Activated T-helper 2 cell treated with anti-CD3 and anti-CD28 coated beads, Interferon-gamma antibody, Interleukin-2, Interleukin-4, amounts not matched to agents 10 μg/mL and 5 μg/mL and 100 μg/mL, durations not matched to agents 14 hours and 24 hours and 36 hours (primary cell): ENCODE data around the gene FHOD1. TPM values are rescaled to one million over a fixed set of nuclear protein-coding genes. Genes with fewer than 3 reads are reported as not detected.

Source experiments
- DNase-seq: peaks from one replicate; pipeline ENCODE4 v3.0.0; 2021; ENCODE audit warnings: low spot score
- H3K27ac Mint-ChIP-seq: one replicate; pipeline ENCODE4 v1.8.0; 2021; ENCODE audit warnings: mixed read lengths
- H3K27me3 Mint-ChIP-seq: one replicate; pipeline ENCODE4 v1.8.0; 2021; ENCODE audit warnings: low read depth, mixed read lengths
- H3K36me3 Mint-ChIP-seq: one replicate; pipeline ENCODE4 v1.8.0; 2021; ENCODE audit warnings: low read depth, mixed read lengths
- H3K4me1 Mint-ChIP-seq: one replicate; pipeline ENCODE4 v1.8.0; 2021; ENCODE audit warnings: low read depth, mixed read lengths
- H3K4me3 Mint-ChIP-seq: one replicate; pipeline ENCODE4 v1.8.0; 2021; ENCODE audit warnings: low read depth, mild to moderate bottlenecking, moderate library complexity, mixed read lengths
- H3K9me3 Mint-ChIP-seq: one replicate; pipeline ENCODE4 v1.8.0; 2021; ENCODE audit warnings: mixed read lengths
- intact Hi-C: fragments of 100-400 bp; cut with micrococcal nuclease; formaldehyde crosslinking; loops from one replicate; pipeline ENCODE4 v1.15.1; 2023
- total RNA-seq: library from RNA; stranded (reverse); gene quantifications from 2 replicates; pipeline ENCODE4 v1.2.3, GENCODE V29; 2022

FHOD1 gene
- total RNA-seq, 1 donor from 2014 or later, result 141 TPM

DNA sequence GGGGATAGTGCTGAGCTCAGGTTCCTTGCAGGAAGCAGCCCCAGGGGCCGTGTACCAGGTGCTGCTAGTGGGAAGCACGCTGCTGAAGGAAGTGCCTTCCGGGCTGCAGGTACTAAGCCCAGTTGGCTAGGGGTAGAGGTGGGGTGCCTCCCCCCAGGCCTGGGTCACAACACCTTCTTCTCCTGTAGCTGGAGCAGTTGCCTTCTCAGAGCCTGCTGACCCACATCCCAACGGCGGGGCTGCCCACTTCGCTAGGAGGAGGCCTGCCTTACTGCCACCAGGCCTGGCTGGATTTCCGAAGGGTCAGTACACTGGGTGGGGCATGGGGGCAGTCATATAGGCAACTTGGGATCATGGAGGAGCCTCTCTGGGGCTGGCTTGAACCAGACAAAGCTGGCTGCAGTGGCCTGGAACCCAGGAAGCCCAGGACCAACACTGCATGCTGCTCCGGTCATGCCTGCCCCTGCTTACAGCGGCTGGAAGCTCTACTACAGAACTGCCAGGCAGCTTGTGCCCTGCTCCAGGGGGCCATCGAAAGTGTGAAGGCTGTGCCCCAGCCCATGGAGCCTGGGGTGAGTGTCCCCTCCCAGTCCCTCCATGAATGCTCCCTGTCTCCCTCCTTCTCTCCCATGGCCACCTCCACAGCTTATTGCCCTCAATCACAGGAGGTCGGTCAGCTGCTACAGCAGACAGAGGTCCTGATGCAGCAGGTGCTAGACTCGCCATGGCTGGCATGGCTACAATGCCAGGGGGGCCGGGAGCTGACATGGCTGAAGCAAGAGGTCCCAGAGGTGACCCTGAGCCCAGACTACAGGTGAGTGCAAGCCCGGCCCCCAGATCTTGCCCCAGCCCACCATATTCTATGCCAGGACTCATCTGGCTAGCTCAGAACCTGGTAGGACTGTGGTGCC lies 34.5 kb upstream of the FHOD1 start:
- Mint-ChIP-seq H3K4me1 (peaks cover 16% of the 10 kb centered on the region), H3K4me3 (no peak overlapping the region), H3K27me3 (no peaks in the 10 kb centered on the region), H3K27ac (no peak overlapping the region), H3K9me3 (no peaks in the 10 kb centered on the region), H3K36me3 (peaks cover 9% of the 10 kb centered on the region)
- intact Hi-C loops, result no loop called here
- DNase-seq, result no peak

DNA sequence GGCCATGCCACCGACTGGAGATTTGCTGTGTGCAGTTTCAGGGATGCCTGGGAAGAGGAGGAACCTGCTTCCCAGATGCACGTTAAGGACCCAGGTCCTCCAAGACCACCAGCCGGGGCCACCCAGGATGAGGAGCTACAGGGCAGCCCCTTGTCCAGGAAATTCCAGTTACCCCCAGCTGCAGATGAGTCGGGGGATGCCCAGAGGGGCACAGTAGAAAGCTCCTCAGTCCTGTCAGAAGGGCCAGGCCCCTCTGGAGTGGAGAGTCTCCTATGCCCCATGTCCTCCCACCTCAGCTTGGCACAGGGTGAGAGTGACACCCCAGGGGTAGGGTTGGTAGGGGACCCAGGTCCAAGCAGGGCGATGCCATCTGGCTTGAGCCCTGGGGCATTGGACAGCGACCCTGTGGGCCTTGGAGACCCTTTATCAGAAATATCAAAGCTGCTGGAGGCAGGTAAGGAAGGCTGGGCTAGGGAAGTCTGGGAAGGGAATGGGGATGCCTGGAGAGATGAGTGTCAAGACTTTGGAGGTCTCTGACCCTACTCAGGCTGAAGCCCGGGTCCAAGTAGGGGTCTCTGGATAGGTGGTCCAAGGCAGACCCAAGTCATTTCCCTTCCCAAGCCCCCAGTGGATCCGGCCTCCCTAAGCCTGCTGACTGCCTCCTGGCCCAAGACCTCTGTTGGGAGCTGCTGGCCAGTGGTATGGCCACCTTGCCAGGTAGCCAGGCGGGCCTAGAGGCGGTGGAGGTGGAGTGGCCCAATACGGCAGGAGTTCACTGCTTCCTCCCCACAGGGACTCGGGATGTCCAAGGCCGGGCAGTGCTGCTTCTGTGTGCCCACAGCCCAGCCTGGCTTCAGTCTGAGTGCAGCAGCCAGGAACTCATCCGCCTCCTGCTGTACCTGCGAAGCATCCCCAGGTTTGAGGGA lies 33.1 kb upstream of the FHOD1 start:
- intact Hi-C loops, result no loop called here
- Mint-ChIP-seq H3K36me3 (peaks cover 17% of the 10 kb centered on the region), H3K9me3 (no peaks in the 10 kb centered on the region), H3K4me3 (peak overlapping the region; percentile 63), H3K4me1 (peaks cover 22% of the 10 kb centered on the region), H3K27me3 (no peaks in the 10 kb centered on the region), H3K27ac (no peak overlapping the region)
- no peak for DNase-seq

DNA sequence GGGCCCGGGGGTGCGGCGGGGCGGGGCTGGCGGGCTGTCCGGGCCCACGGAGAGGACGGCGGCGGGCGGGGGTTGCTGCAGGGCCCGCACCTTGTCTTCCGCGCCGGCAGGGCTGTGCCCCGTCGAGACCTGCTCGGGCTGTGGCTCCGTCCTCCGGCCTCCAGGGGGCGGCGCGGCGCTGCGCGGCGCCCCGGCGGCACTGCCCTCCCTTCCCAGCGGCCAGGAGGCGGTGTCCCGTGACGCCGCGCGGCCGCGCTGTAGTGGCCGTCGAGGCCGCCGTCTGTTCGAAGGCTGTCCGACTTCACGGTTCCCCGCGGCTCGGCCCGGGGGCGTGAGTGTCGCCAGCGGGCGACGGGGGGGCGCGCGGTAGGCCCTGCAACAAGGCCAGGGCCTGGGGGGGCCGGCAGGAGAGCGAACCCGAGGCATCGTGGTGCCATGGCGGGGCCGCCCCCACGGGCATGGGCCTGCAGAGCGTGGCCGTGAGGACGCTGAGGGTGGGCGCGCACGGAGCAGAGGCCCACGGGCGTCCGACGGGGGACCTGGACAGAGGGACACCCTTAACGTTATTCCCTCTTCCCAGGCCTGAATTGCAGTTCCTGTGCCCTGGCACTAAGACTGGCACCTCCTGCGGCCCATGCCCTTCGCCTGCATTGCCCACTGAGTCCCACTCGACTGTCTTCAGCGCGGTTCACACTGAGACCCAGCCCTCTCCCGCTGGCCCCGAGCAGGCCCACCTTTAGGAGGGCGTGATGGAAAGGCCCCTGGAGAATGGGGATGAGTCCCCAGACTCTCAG lies 32.2 kb upstream of the FHOD1 start, which contains the start of gene PLEKHG4:
TSS of gene PLEKHG4 (plus strand) at position 237 of the 794 bp plus-strand sequence. CDS start at position 750, 513 bp downstream.
- peak within 1 kb of the TSS; percentile 84 for H3K4me3 Mint-ChIP-seq
- H3K27ac Mint-ChIP-seq, result peak within 1 kb of the TSS; percentile 86
- H3K36me3 Mint-ChIP-seq, result peaks cover 19% of the 10 kb centered on the region
- intact Hi-C loops, result loop anchor here (1.0 to 2.0 kb wide), 4 partner anchors 32 to 120 kb away; partner anchors contain the start of gene FHOD1
- H3K9me3 Mint-ChIP-seq, result no peaks in the 10 kb centered on the region
- H3K4me1 Mint-ChIP-seq, result peaks cover 24% of the 10 kb centered on the region
- no peaks in the 10 kb centered on the region for H3K27me3 Mint-ChIP-seq
- DNase-seq, result peak; percentile 77

DNA sequence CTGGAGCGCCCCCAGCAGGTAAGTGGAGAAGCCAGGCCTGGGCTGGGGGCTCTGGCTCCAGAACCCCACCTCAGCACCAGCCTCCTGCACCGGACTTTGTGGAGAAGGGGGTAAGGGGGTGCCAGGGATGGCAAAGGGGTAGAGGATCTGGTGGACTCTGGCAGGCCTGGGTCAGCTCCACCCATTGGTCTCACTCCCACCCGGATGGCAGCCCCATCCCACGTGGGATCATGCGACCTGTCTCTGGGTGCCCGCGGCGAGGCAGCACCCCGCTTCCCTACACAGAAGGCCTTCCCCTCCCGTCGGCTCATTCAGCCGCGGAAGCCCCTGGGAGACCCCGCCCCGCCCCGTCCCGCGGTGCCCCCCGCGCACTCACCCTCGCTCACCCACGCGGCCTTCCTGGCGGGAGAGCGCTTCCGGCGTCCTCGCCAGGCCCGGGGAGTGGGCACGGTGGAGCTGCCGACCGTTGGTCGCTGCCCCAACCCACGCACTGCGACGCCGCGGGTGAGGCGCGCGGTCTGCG lies 31.6 kb upstream of the FHOD1 start:
- peak; percentile 44 for DNase-seq
- H3K27me3 Mint-ChIP-seq, result no peaks in the 10 kb centered on the region
- peak overlapping the region; percentile 84 for H3K4me3 Mint-ChIP-seq
- H3K9me3 Mint-ChIP-seq, result no peaks in the 10 kb centered on the region
- peaks cover 19% of the 10 kb centered on the region for H3K36me3 Mint-ChIP-seq
- peaks cover 24% of the 10 kb centered on the region for H3K4me1 Mint-ChIP-seq
- intact Hi-C loops, result loop anchor here (1.0 to 2.0 kb wide), 4 partner anchors 32 to 120 kb away; partner anchors contain the start of gene FHOD1
- peak overlapping the region; percentile 86 for H3K27ac Mint-ChIP-seq

DNA sequence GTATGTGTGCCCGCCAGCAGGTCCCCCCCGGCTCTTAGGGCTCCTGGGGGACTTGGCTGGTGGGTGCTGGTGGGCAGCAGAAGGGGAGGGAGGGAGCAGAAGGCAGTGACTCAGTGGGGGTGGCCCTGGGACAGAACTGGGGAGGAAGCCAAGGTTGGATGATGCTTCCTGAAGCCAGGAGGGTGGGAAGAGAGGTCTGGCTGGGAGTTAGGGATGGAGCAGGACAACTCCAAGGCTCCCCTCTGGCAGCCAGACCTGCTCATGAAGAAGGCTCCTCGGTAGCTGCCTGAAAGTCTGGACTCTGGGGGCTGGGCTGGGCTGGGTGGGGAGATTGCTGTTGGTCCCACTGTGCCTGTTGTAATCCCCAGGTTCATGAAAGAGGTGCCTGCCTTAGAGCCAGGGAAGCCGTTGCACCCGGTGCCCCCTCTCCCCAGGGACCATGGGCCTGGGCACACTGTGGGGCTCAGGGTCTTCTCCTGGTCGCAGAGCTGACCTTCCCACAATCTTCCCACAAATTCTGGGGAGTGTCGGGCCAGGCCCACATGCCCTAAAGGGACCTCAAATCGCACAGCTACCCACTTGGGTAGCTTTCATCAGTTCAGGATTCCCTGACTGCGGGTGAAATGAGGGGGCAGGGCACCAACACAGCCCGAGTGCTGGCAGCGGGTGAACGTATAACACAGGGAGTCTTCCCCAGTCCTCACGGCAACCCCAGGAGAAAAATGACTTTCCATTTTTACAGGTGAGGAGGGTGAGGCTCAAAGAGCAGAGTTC lies 30.9 kb upstream of the FHOD1 start:
- Mint-ChIP-seq H3K27ac (peak overlapping the region; percentile 86), H3K36me3 (peaks cover 19% of the 10 kb centered on the region), H3K4me1 (peaks cover 24% of the 10 kb centered on the region), H3K9me3 (no peaks in the 10 kb centered on the region), H3K27me3 (no peaks in the 10 kb centered on the region), H3K4me3 (peak overlapping the region; percentile 84)
- intact Hi-C loops, result loop anchor here (2.0 kb wide), 2 partner anchors 31 to 61 kb away; partner anchors contain the start of gene FHOD1
- no peak for DNase-seq

DNA sequence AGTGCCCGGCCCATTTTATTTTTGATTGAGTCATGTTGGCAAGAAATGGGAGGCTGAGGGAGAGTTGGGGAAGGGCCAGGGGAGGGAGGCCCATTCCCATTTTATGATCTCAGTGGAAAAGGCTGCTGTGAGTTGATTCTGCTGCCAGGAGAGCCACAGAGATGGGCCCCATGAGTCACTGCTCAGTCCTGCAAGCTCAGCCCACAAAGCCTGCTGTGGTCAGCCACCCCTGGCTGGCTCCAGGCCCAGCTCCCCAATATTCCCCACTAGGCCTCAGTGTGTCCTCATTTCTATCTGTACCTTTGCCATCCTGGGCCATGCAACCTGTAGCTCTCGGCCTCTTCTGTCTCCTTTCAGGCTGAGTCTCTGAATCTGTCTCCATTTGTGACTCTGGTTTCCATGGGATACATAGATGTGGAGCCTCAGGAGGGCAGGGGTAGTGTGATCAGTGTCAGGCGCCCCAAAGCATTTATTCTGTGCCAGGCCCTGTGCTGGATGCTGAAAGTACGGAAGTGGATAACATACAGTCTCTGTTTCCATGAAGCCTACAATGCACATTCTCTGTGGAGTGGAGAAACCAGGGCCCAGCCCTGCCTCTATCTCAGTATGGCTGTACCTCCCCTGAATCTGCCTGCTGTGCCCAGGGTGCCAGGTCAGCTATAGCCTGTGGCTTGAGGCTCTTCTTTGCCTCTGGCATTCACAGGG lies 30.2 kb upstream of the FHOD1 start:
- H3K27me3 Mint-ChIP-seq, result no peaks in the 10 kb centered on the region
- no peaks in the 10 kb centered on the region for H3K9me3 Mint-ChIP-seq
- peak overlapping the region; percentile 84 for H3K27ac Mint-ChIP-seq
- DNase-seq, result no peak
- intact Hi-C loops, result no loop called here
- peak overlapping the region; percentile 74 for H3K4me3 Mint-ChIP-seq
- H3K36me3 Mint-ChIP-seq, result peaks cover 17% of the 10 kb centered on the region
- H3K4me1 Mint-ChIP-seq, result peaks cover 24% of the 10 kb centered on the region

DNA sequence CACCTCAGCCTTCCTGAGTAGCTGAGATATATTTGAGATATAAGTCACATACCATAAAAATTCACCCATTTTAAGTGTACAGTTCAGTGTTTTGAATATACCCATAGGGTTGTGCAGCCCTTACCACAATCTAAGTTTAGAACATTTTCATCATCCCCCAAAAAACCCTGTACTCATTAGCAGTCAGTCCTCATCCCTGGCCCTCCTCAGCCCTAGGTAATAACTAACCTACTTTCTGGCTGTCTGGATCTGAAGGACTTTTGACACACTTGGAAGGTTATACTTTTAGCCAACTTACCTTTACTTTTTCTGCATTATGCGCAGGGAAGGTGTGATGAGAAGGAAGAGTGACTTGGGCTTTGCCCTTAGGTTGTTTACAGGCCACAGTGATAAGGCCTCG lies 28.0 kb upstream of the FHOD1 start:
- Mint-ChIP-seq H3K27ac (peak overlapping the region; percentile 48), H3K36me3 (peaks cover 22% of the 10 kb centered on the region), H3K4me3 (no peak overlapping the region), H3K9me3 (no peaks in the 10 kb centered on the region), H3K27me3 (no peaks in the 10 kb centered on the region), H3K4me1 (peaks cover 23% of the 10 kb centered on the region)
- no peak for DNase-seq
- intact Hi-C loops, result no loop called here

DNA sequence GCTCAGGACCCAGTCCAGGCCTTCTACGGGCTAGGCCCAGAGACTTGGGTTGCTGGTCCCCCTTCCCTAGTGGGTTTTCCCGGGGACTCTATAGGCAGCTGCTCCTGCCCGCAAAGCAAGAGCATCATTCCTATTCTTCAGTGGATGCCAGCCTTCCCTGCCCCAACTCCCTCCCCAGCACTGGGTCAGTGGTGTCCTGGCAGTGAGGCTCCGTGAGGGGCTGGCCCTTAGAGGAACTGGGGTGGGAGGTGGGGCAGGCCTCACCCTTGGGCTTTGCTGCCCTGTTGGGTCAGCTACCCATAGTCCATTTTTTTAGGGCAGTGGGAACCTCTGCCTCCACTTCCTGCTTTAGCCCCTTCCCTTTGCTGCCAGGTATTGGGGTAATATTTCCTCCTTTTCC lies 24.2 kb upstream of the FHOD1 start:
- H3K27ac Mint-ChIP-seq, result no peak overlapping the region
- no peak for DNase-seq
- no peaks in the 10 kb centered on the region for H3K9me3 Mint-ChIP-seq
- H3K27me3 Mint-ChIP-seq, result no peaks in the 10 kb centered on the region
- intact Hi-C loops, result no loop called here
- H3K4me3 Mint-ChIP-seq, result no peak overlapping the region
- H3K36me3 Mint-ChIP-seq, result peaks cover 15% of the 10 kb centered on the region
- peaks cover 5% of the 10 kb centered on the region for H3K4me1 Mint-ChIP-seq

DNA sequence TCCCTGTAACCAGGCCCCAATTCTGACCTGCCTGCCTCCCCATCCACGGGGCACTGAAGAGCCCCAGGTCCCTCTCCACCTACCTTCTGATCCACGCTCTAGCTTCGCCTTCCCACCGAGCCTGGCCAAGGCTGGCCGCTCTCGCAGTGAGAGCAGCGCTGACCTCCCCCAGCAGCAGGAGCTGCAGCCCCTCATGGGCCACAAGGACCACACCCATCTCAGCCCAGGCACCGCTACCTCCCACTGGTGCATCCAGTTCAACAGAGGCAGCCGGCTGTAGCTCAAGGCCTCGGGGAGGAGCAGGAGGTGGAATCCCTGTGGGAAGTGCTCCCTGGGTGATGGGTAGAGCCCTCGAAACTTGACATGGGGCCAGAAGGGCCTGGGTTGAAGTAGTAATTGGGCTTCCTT lies 23.7 kb upstream of the FHOD1 start:
- Mint-ChIP-seq H3K4me3 (no peak overlapping the region), H3K9me3 (no peaks in the 10 kb centered on the region), H3K27ac (no peak overlapping the region), H3K27me3 (no peaks in the 10 kb centered on the region), H3K4me1 (peaks cover 3% of the 10 kb centered on the region), H3K36me3 (peaks cover 13% of the 10 kb centered on the region)
- DNase-seq, result no peak
- intact Hi-C loops, result no loop called here

DNA sequence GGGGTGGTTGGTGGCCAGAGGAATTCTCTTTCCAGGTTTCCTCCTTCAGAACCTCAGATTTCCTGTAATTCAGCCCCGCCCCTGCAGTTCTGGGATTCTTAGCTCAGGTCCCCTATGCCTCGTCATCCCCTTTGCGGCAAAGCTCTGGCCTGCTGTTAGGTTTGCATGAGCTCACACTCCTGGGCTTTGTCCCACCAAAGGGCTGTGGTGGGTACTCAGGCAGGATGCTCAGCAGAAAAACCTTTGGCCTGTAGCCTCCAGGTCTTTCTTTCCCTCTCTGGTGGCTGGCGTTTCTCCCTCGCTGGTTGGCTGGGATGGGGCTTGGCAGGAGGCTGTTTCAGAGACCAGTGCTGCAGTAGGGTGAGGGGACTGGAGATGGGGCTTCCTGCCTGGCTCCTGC lies 22.5 kb upstream of the FHOD1 start:
- Mint-ChIP-seq H3K4me3 (no peak overlapping the region), H3K36me3 (peaks cover 8% of the 10 kb centered on the region), H3K27ac (no peak overlapping the region), H3K9me3 (no peaks in the 10 kb centered on the region), H3K27me3 (no peaks in the 10 kb centered on the region), H3K4me1 (no peaks in the 10 kb centered on the region)
- DNase-seq, result no peak
- intact Hi-C loops, result no loop called here

DNA sequence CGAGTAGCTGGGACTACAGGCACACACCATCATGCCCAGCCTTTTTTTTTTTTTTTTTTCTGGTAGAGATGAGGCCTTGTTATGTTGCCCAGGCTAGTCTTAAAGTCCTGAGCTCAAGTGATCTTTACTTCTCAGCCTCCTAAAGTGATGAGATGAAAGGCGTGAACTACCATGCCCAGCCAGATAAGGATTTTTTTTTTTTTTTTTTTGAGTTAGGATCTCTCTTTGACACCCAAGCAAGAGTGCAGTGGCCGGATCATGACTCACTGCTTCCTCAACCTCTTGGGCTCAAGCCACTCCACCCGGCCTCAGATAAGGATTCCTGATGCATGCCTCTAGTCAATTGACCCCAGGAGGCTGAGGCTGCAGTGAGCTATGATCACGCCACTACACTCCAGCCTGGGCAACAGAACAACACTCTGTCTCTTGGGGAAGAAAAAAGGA lies 20.9 kb upstream of the FHOD1 start:
- H3K4me1 Mint-ChIP-seq, result no peaks in the 10 kb centered on the region
- no peaks in the 10 kb centered on the region for H3K9me3 Mint-ChIP-seq
- peaks cover 8% of the 10 kb centered on the region for H3K36me3 Mint-ChIP-seq
- intact Hi-C loops, result no loop called here
- DNase-seq, result no peak
- H3K4me3 Mint-ChIP-seq, result no peak overlapping the region
- no peaks in the 10 kb centered on the region for H3K27me3 Mint-ChIP-seq
- no peak overlapping the region for H3K27ac Mint-ChIP-seq
